Posterior cingulate gyrus (tissue), 11 donors: ENCODE data around the gene CENPL.
"Not testable (repeated sequence)": the region's sequence is repeated elsewhere in the genome, so short reads cannot be mapped to it uniquely, and the experiment has no call there.

ENCODE experiments used
- DNase-seq, 10 donors: peaks; one replicate each; pipeline versions ENCODE4 v3.0.0 to v3.0.0-alpha.2; 2020 to 2021; ENCODE audit warnings: mixed read lengths in 3 of 10
- intact Hi-C: fragments of 100-400 bp; cut with DNase I; formaldehyde crosslinking; loops from one replicate; pipeline ENCODE4 v1.15.1; 2023

CENPL gene

GRCh38 chr1:173768827-173769226 is 55.9 kb downstream of the CENPL start:
- DNase-seq, result no peak
- intact Hi-C loops, result no loop called here

GRCh38 chr1:173768206-173768605 is 56.5 kb downstream of the CENPL start:
- DNase-seq, result no peak
- intact Hi-C loops, result no loop called here

- DNase-seq, intact Hi-C loops: not testable (repeated sequence)
Measured at GRCh38 chr1:173764331-173764730, 60.4 kb downstream of the CENPL start.

- intact Hi-C loops, result no loop called here
- DNase-seq, result no peak
Measured at GRCh38 chr1:173758980-173759379, 65.7 kb downstream of the CENPL start.

- intact Hi-C loops, result no loop called here
- DNase-seq, result no peak
Measured at GRCh38 chr1:173758110-173758509, 66.6 kb downstream of the CENPL start.

GRCh38 chr1:173757666-173758065 is 67.0 kb downstream of the CENPL start:
- intact Hi-C loops, result no loop called here
- no peak for DNase-seq

GRCh38 chr1:173753830-173754229 is 70.9 kb downstream of the CENPL start:
- intact Hi-C loops, result no loop called here

More at GRCh38 chr1:173753830-173754229, 70.9 kb downstream of the CENPL start:
- no peak for DNase-seq
